Measurements from ENCODE around the gene PCP2. TPM values are rescaled to one million over a fixed set of nuclear protein-coding genes. Genes with fewer than 3 reads are reported as not detected.

Gene PCP2
- total RNA-seq, 1 experiment from 2014 or later = not detected

GRCh38 chr19:7681340-7682174, 48.0 kb upstream of the PCP2 start:
- Histone ChIP-seq H3K4me1 (ENCODE audit: insufficient read depth, low read length) (peaks cover 24% of the 10 kb centered on the region; the same call in 1 of the 2 replicates), H3F3A (ENCODE audit: low read length, unreplicated experiment) (no peaks in the 10 kb centered on the region), H3K79me2 (ENCODE audit: low read length) (peaks cover 20% of the 10 kb centered on the region), H3K27me3 (ENCODE audit: low read length) (no peaks in the 10 kb centered on the region), H3K9ac (ENCODE audit: low read length) (peak overlapping the region; percentile 98), H3K4me3 (ENCODE audit: low read length) (peak overlapping the region; percentile 97), H3K9me3 (ENCODE audit: low read length) (no peaks in the 10 kb centered on the region), H3K9me2 (replicated peaks; ENCODE audit: low read length) (no peaks in the 10 kb centered on the region), H3K27ac (ENCODE audit: low read length) (no peak overlapping the region), H3K4me2 (ENCODE audit: low read length) (peak overlapping the region; percentile 98), H2AFZ (ENCODE audit: low read length) (peak overlapping the region; percentile 88), H3K36me3 (ENCODE audit: low read depth, low read length) (0 out of 2 replicates have a peak, but pooled peaks cover 10% of the 10 kb centered on the region), H4K20me1 (ENCODE audit: low read length) (no peaks in the 10 kb centered on the region)
- intact Hi-C loops (cut with micrococcal nuclease) = no loop called here
- DNase-seq = peak; percentile 75
- ChIA-PET POLR2A (ENCODE audit: unreplicated experiment) (interaction anchor here (0.6 kb wide), 2 partner anchors 121 to 225 kb away, joined by 11 to 15 read pairs; no protein-coding TSS in a partner anchor), CTCF (interaction anchor here (0.5 to 2.2 kb wide), 22 partner anchors 12 to 371 kb away, joined by 3 to 48 read pairs (median 4); partner anchors contain the start of genes CCL25, PET100, RETN and XAB2)
- no TSS peak for BruUV-seq (replicated peaks)
- TF ChIP-seq CTCF (conservative IDR thresholded peaks at IDR 0.05; ENCODE audit: low read depth, low read length) (peak; percentile 67), EZH2 (IDR thresholded peaks at IDR 0.05; ENCODE audit: low read length, unreplicated experiment) (no peak)
- peak; percentile 21; the same call in 1 of the 2 replicates for ATAC-seq

GRCh38 chr19:7680606-7681339, 47.3 kb upstream of the PCP2 start, which contains the start of gene TRAPPC5:
TRAPPC5 (plus strand) TSS chr19:7680833; CDS start chr19:7682254, 1,421 bp downstream.
- H3K4me1 ChIP-seq (ENCODE audit: insufficient read depth, low read length) = peaks cover 25% of the 10 kb centered on the region; the same call in 1 of the 2 replicates
- TF ChIP-seq EZH2phosphoT487 (IDR thresholded peaks at IDR 0.05; ENCODE audit: borderline replicate concordance, low read length) (no peak), CTCF (conservative IDR thresholded peaks at IDR 0.05; ENCODE audit: low read depth, low read length) (peak; percentile 95)
- H3K4me3 ChIP-seq (ENCODE audit: low read length) = peak within 1 kb of the TSS; percentile 97
- H3K27ac ChIP-seq (ENCODE audit: low read length) = peak within 1 kb of the TSS; percentile 23; the same call in 1 of the 2 replicates
- BruUV-seq (replicated peaks) = no TSS peak
- peak; percentile 93 for DNase-seq
- intact Hi-C loops (cut with micrococcal nuclease) = loop anchor here (1.0 kb wide), 2 partner anchors 28 to 119 kb away; no protein-coding TSS in a partner anchor
- POLR2A ChIA-PET (ENCODE audit: unreplicated experiment) = interaction anchor here (0.6 kb wide), 2 partner anchors 122 to 226 kb away, joined by 11 to 15 read pairs; no protein-coding TSS in a partner anchor
- peak; percentile 81 for ATAC-seq
- peak within 1 kb of the TSS; percentile 88 for H2AFZ ChIP-seq (ENCODE audit: low read length)
- H3F3A ChIP-seq (ENCODE audit: low read length, unreplicated experiment) = no peaks in the 10 kb centered on the region
- no peaks in the 10 kb centered on the region for H3K27me3 ChIP-seq (ENCODE audit: low read length)
- no peaks in the 10 kb centered on the region for H4K20me1 ChIP-seq (ENCODE audit: low read length)
- H3K4me2 ChIP-seq (ENCODE audit: low read length) = peak within 1 kb of the TSS; percentile 98
- CTCF ChIA-PET = interaction anchor here (0.5 to 2.2 kb wide), 22 partner anchors 11 to 372 kb away, joined by 3 to 48 read pairs (median 4); partner anchors contain the start of genes CCL25, PET100, RETN and XAB2
- no peaks in the 10 kb centered on the region for H3K9me2 ChIP-seq (replicated peaks; ENCODE audit: low read length)
- H3K9ac ChIP-seq (ENCODE audit: low read length) = peak within 1 kb of the TSS; percentile 98
- no peaks in the 10 kb centered on the region for H3K9me3 ChIP-seq (ENCODE audit: low read length)
- H3K36me3 ChIP-seq (ENCODE audit: low read depth, low read length) = 0 out of 2 replicates have a peak, but pooled peaks cover 10% of the 10 kb centered on the region
- peaks cover 20% of the 10 kb centered on the region for H3K79me2 ChIP-seq (ENCODE audit: low read length)
